SK-N-SH (cell line): ENCODE measurements around the gene IRAG1. TPM values are rescaled to one million over a fixed set of nuclear protein-coding genes. Genes with fewer than 3 reads are reported as not detected.

Experiments used
- CTCF ChIA-PET: fragments of 300-600, 350-600 bp; formaldehyde crosslinking; extraction: SDS; loops from one replicate; lab custom pipeline; 2021; lab: Yijun Ruan, JAX
- POLR2A ChIA-PET: fragments of 350-600 bp; sonication (Branson Sonifier 250); formaldehyde crosslinking; extraction: SDS; loops from one replicate; lab custom pipeline; 2020; ENCODE audit warnings: antibody characterized with exemption, inconsistent platforms; lab: Yijun Ruan, JAX
- DNase-seq: peaks from one replicate; pipeline ENCODE4 v3.0.0; 2012
- H2AFZ ChIP-seq: fragments of 200-600 bp; sonication (generic); 2 replicates; pipeline ENCODE4 v1.8.1; 2016; ENCODE audit warnings: antibody characterized with exemption, mild to moderate bottlenecking, low read depth
- H3F3A ChIP-seq: fragments of 200-600 bp; sonication (generic); replicated peaks from 2 replicates; pipeline ENCODE3; 2016; ENCODE audit warnings: antibody characterized with exemption, mild to moderate bottlenecking; ENCODE audit not compliant: insufficient read depth
- H3K27ac ChIP-seq, 2 experiments: fragments of 200-500 bp in 1 of 2; fragments of 200-600 bp in 1 of 2; sonication (Bioruptor generic) in 1 of 2; sonication (generic), shearing (Covaris generic) in 1 of 2; 2 replicates each; pipeline versions ENCODE4 v1.5.1 to v1.6.1; 2014 to 2016; ENCODE audit warnings: low read depth in 2 of 2, inconsistent platforms in 1 of 2, low read length in 1 of 2, mild to moderate bottlenecking in 1 of 2, mixed read lengths in 1 of 2
- H3K27me3 ChIP-seq: fragments of 200-600 bp; sonication (generic), shearing (Covaris generic); 2 replicates; pipeline ENCODE4 v1.6.1; 2016; ENCODE audit warnings: mixed run types; ENCODE audit not compliant: insufficient read depth
- H3K36me3 ChIP-seq, 2 experiments: fragments of 200-500 bp in 1 of 2; fragments of 200-600 bp in 1 of 2; sonication (Bioruptor generic) in 1 of 2; sonication (generic) in 1 of 2; replicated peaks in 1 of 2; 2 replicates each; pipeline versions ENCODE3 to v1.5.1; 2014 to 2016; ENCODE audit warnings: low read length in 1 of 2, mild to moderate bottlenecking in 1 of 2; ENCODE audit not compliant: insufficient read depth in 2 of 2, control insufficient read depth in 1 of 2
- H3K4me1 ChIP-seq, 2 experiments: fragments of 200-500 bp in 1 of 2; fragments of 200-600 bp in 1 of 2; sonication (Bioruptor generic) in 1 of 2; sonication (generic), shearing (Covaris generic) in 1 of 2; 2 replicates each; pipeline versions ENCODE4 v1.5.1 to v1.6.1; 2014 to 2016; ENCODE audit warnings: low read depth in 1 of 2, low read length in 1 of 2, mixed run types in 1 of 2; ENCODE audit not compliant: insufficient read depth in 2 of 2, control insufficient read depth in 1 of 2
- H3K4me2 ChIP-seq: fragments of 200-600 bp; sonication (generic), shearing (Covaris generic); 2 replicates; pipeline ENCODE4 v1.6.1; 2017; ENCODE audit warnings: mixed run types
- H3K4me3 ChIP-seq, 2 experiments: fragments of 200-500 bp in 1 of 2; fragments of 200-600 bp in 1 of 2; sonication (Bioruptor generic) in 1 of 2; sonication (generic), shearing (Covaris generic) in 1 of 2; 2 replicates each; pipeline versions ENCODE4 v1.5.1 to v1.8.1; 2014 to 2016; ENCODE audit warnings: low read depth in 2 of 2, inconsistent platforms in 1 of 2, low read length in 1 of 2, mild to moderate bottlenecking in 1 of 2, mixed read lengths in 1 of 2, moderate library complexity in 1 of 2
- H3K79me2 ChIP-seq: fragments of 200-600 bp; sonication (generic); 2 replicates; pipeline ENCODE4 v1.8.1; 2017; ENCODE audit warnings: mild to moderate bottlenecking; ENCODE audit not compliant: insufficient read depth
- H3K9ac ChIP-seq: fragments of 200-600 bp; sonication (generic); 2 replicates; pipeline ENCODE4 v1.6.1; 2017; ENCODE audit warnings: mixed run types
- H3K9me2 ChIP-seq: fragments of 200-600 bp; sonication (generic); 2 replicates; pipeline ENCODE4 v1.6.1; 2017; ENCODE audit warnings: mixed run types
- H3K9me3 ChIP-seq: fragments of 200-600 bp; sonication (generic); 2 replicates; pipeline ENCODE4 v1.6.1; 2017; ENCODE audit warnings: mixed run types, mild to moderate bottlenecking, moderate library complexity
- H4K20me1 ChIP-seq: fragments of 200-600 bp; sonication (generic); 2 replicates; pipeline ENCODE4 v1.6.1; 2017; ENCODE audit warnings: mild to moderate bottlenecking, mixed run types; ENCODE audit not compliant: insufficient read depth
- CHD2 ChIP-seq: fragments of 150-350 bp; IDR thresholded peaks from 2 replicates; pipeline ENCODE4 v1.6.1; 2018; ENCODE audit warnings: low read length; ENCODE audit not compliant: partially characterized antibody
- ELF1 ChIP-seq: IDR thresholded peaks from 2 replicates; pipeline ENCODE4 v1.4.0; 2012
- EZH2phosphoT487 ChIP-seq: fragments of 200-600 bp; sonication (generic); IDR thresholded peaks from 2 replicates; pipeline ENCODE4 v1.6.1; 2017; ENCODE audit warnings: low read depth, mixed run types, mild to moderate bottlenecking, antibody characterized with exemption, moderate library complexity, borderline replicate concordance
- FOSL2 ChIP-seq: IDR thresholded peaks from 2 replicates; pipeline ENCODE4 v1.4.0; 2012; ENCODE audit warnings: low read depth, mild to moderate bottlenecking, moderate library complexity, borderline replicate concordance
- FOXJ3 ChIP-seq: sonication (generic); formaldehyde crosslinking; IDR thresholded peaks from 2 replicates; pipeline ENCODE4 v1.5.1; 2020; ENCODE audit warnings: mild to moderate bottlenecking, missing genetic modification reagents
- FOXM1 ChIP-seq: IDR thresholded peaks from 2 replicates; pipeline ENCODE4 v1.4.0; 2012; ENCODE audit warnings: low read depth, mild to moderate bottlenecking
- GABPA ChIP-seq: IDR thresholded peaks from 2 replicates; pipeline ENCODE4 v1.4.0; 2012; ENCODE audit warnings: low read depth, mild to moderate bottlenecking
- GATA2 ChIP-seq: sonication (generic); formaldehyde crosslinking; IDR thresholded peaks from 2 replicates; pipeline ENCODE4 v1.5.0; 2020; ENCODE audit warnings: mild to moderate bottlenecking, missing genetic modification reagents
- MXI1 ChIP-seq: IDR thresholded peaks from 2 replicates; pipeline ENCODE4 v1.6.1; 2012; ENCODE audit warnings: mild to moderate bottlenecking, low read depth, low read length, improper control_type of control experiment
- NFIC ChIP-seq: IDR thresholded peaks from 2 replicates; pipeline ENCODE4 v1.4.0; 2012; ENCODE audit warnings: borderline replicate concordance
- NRF1 ChIP-seq: IDR thresholded peaks from 2 replicates; pipeline ENCODE4 v1.6.1; 2012; ENCODE audit warnings: low read depth, mild to moderate bottlenecking, low read length
- RAD21 ChIP-seq: IDR thresholded peaks from 2 replicates; pipeline ENCODE4 v1.6.1; 2012; ENCODE audit warnings: mild to moderate bottlenecking, low read length
- RCOR1 ChIP-seq: fragments of 150-350 bp; IDR thresholded peaks from 2 replicates; pipeline ENCODE4 v1.6.1; 2017; ENCODE audit warnings: antibody characterized with exemption, low read length
- RFX5 ChIP-seq: IDR thresholded peaks from 2 replicates; pipeline ENCODE4 v1.6.1; 2012; ENCODE audit warnings: mild to moderate bottlenecking, improper control_type of control experiment, low read length
- RXRA ChIP-seq: IDR thresholded peaks from 2 replicates; pipeline ENCODE4 v1.4.0; 2012; ENCODE audit warnings: low read depth, mild to moderate bottlenecking, borderline replicate concordance
- SIN3A ChIP-seq: IDR thresholded peaks from 2 replicates; pipeline ENCODE4 v1.6.1; 2012; ENCODE audit warnings: low read depth, mild to moderate bottlenecking, low read length, moderate library complexity, borderline replicate concordance
- TEAD4 ChIP-seq: IDR thresholded peaks from 2 replicates; pipeline ENCODE4 v1.4.0; 2012; ENCODE audit warnings: mild to moderate bottlenecking, borderline replicate concordance; ENCODE audit not compliant: insufficient read depth
- WGBS: methylation state at CpG from one replicate; pipeline ENCODE4 v1.1.6; 2017; ENCODE audit warnings: low lambda C conversion rate; 5-methylcytosine and 5-hydroxymethylcytosine counted together
- polyA plus RNA-seq, 3 experiments: library from polyadenylated mRNA; depleted of rRNA; stranded (reverse); fragments of >200 nt; gene quantifications; 2 replicates each; pipeline ENCODE4 v1.2.3, GENCODE V29; 2012
- TF ChIP-seq, protein P1 (sequence below): IDR thresholded peaks from 2 replicates; pipeline ENCODE4 v1.4.0; 2012; ENCODE audit warnings: low read depth
- TF ChIP-seq, protein P2 (sequence below): fragments of 150-350 bp; IDR thresholded peaks from 2 replicates; pipeline ENCODE4 v1.6.1; 2017; ENCODE audit warnings: antibody characterized with exemption, low read length, low read depth, borderline replicate concordance
- TF ChIP-seq, protein P3 (sequence below): fragments of 200-600 bp; sonication (generic); IDR thresholded peaks from 2 replicates; pipeline ENCODE4 v1.6.1; 2017; ENCODE audit warnings: antibody characterized with exemption, mild to moderate bottlenecking, moderate library complexity

The IRAG1 gene
- polyA plus RNA-seq, 1 of the 3 experiments (the other 2 are of a cell fraction) = 0.05 TPM

DNA sequence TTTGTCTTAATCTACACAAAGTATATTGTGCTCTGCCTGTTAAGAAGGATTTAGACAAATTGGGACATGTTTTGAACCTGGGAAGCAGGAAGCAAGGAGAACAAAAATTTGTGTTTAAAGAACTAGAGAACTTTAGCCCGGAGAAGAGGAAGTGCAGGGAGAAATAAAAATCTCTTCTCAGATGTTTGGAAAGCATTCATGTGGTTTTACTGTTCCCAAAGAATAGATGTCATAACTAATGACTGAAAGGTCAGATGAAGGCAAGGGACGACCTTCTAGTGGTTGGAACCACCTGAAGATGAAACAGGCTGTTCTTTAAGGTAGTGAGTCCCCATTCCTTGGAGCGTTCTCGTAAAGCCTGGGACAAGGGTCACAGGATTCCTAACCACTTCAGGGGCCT, 38.3 kb downstream of the IRAG1 start:
- no peak overlapping the region for H3K9ac ChIP-seq
- 77% methylated on average over 4 of the region's 4 CpGs for WGBS
- H3K9me3 ChIP-seq = no peaks in the 10 kb centered on the region
- CTCF ChIA-PET = interaction anchor here (0.8 to 3.7 kb wide), 13 partner anchors 9 to 250 kb away, joined by 3 to 31 read pairs (median 5); partner anchors contain the start of gene RNF141
- POLR2A ChIA-PET = no interaction called here
- H4K20me1 ChIP-seq = no peaks in the 10 kb centered on the region
- peaks cover 2 to 39% of the 10 kb centered on the region in 2 experiments; a peak in 3 of 4 replicates for H3K4me1 ChIP-seq
- TF ChIP-seq CHD2 (no peak), RCOR1 (no peak), NFIC (no peak), GATA2 (CRISPR knock-in tag) (no peak), TEAD4 (no peak), SIN3A (no peak)
- H3K4me3 ChIP-seq = no peak overlapping the region
- H3K4me2 ChIP-seq = no peak overlapping the region
- H3K27ac ChIP-seq = no peak overlapping the region
- H3F3A ChIP-seq = peaks cover 12% of the 10 kb centered on the region
- no peak overlapping the region for H2AFZ ChIP-seq
- no peaks in the 10 kb centered on the region for H3K79me2 ChIP-seq
- no peaks in the 10 kb centered on the region for H3K36me3 ChIP-seq
- no peaks in the 10 kb centered on the region for H3K9me2 ChIP-seq
- no peaks in the 10 kb centered on the region for H3K27me3 ChIP-seq
- DNase-seq = no peak

DNA sequence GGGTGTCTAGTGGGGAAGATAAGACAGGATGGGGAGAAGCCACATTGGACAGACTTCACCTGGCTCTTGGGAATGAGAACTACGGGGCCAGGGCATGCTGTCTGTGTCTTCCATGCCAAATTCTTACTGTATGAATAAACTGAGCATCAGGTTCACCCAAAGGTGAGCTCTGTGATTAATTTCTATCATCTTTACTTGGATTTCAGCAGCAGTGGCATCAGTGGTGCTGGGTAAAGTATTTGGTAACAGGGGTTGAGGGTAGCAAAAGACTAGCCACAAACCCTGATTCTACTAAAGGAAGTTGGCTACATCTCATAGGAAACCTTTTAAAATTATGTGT, 38.8 kb downstream of the IRAG1 start:
- CTCF ChIA-PET = interaction anchor here (0.8 to 3.7 kb wide), 17 partner anchors 11 to 267 kb away, joined by 3 to 31 read pairs (median 5); partner anchors contain the start of gene RNF141

More for the DNA sequence above, 38.8 kb downstream of the IRAG1 start:
- Histone ChIP-seq H3K27ac (no peak overlapping the region), H3K36me3 (no peaks in the 10 kb centered on the region), H3K9me3 (no peaks in the 10 kb centered on the region), H3K9ac (no peak overlapping the region), H3K4me2 (no peak overlapping the region), H3K9me2 (no peaks in the 10 kb centered on the region), H3K79me2 (no peaks in the 10 kb centered on the region)
- TF ChIP-seq MXI1 (no peak), RAD21 (no peak), NRF1 (no peak), SIN3A (no peak), GABPA (no peak), FOXM1 (no peak), ELF1 (no peak), TEAD4 (no peak), RFX5 (no peak), EZH2phosphoT487 (no peak), FOXJ3 (CRISPR knock-in tag) (no peak), FOSL2 (no peak), RXRA (no peak), RCOR1 (no peak)
- TF ChIP-seq, protein P1, sequence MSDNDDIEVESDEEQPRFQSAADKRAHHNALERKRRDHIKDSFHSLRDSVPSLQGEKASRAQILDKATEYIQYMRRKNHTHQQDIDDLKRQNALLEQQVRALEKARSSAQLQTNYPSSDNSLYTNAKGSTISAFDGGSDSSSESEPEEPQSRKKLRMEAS = no peak
- TF ChIP-seq, protein P2, sequence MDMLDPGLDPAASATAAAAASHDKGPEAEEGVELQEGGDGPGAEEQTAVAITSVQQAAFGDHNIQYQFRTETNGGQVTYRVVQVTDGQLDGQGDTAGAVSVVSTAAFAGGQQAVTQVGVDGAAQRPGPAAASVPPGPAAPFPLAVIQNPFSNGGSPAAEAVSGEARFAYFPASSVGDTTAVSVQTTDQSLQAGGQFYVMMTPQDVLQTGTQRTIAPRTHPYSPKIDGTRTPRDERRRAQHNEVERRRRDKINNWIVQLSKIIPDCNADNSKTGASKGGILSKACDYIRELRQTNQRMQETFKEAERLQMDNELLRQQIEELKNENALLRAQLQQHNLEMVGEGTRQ = no peak
- TF ChIP-seq, protein P3, sequence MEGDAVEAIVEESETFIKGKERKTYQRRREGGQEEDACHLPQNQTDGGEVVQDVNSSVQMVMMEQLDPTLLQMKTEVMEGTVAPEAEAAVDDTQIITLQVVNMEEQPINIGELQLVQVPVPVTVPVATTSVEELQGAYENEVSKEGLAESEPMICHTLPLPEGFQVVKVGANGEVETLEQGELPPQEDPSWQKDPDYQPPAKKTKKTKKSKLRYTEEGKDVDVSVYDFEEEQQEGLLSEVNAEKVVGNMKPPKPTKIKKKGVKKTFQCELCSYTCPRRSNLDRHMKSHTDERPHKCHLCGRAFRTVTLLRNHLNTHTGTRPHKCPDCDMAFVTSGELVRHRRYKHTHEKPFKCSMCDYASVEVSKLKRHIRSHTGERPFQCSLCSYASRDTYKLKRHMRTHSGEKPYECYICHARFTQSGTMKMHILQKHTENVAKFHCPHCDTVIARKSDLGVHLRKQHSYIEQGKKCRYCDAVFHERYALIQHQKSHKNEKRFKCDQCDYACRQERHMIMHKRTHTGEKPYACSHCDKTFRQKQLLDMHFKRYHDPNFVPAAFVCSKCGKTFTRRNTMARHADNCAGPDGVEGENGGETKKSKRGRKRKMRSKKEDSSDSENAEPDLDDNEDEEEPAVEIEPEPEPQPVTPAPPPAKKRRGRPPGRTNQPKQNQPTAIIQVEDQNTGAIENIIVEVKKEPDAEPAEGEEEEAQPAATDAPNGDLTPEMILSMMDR = no peak
- TF ChIP-seq, all 33 proteins: peak for 0
- Histone ChIP-seq H3K27me3 (no peaks in the 10 kb centered on the region), H3K4me1 (peaks cover under 1 to 37% of the 10 kb centered on the region in 2 experiments; a peak in 3 of 4 replicates), H3K4me3 (no peak overlapping the region), H3F3A (peaks cover 8% of the 10 kb centered on the region), H2AFZ (no peak overlapping the region), H4K20me1 (no peaks in the 10 kb centered on the region)
- no peak for DNase-seq
- 69% methylated on average over 1 of the region's 1 CpG for WGBS
- POLR2A ChIA-PET = no interaction called here
